IPS-NIHi7 (cell line): ENCODE results near the gene CHMP6.

ENCODE experiments used
- DNase-seq: peaks from one replicate; pipeline ENCODE4 v3.0.0; 2012; ENCODE audit warnings: mixed read lengths; ENCODE audit errors: extremely low spot score

The CHMP6 gene

GRCh38 chr17:80956321-80957190 is 35.1 kb upstream of the CHMP6 start:
- DNase-seq: no peak

DNA sequence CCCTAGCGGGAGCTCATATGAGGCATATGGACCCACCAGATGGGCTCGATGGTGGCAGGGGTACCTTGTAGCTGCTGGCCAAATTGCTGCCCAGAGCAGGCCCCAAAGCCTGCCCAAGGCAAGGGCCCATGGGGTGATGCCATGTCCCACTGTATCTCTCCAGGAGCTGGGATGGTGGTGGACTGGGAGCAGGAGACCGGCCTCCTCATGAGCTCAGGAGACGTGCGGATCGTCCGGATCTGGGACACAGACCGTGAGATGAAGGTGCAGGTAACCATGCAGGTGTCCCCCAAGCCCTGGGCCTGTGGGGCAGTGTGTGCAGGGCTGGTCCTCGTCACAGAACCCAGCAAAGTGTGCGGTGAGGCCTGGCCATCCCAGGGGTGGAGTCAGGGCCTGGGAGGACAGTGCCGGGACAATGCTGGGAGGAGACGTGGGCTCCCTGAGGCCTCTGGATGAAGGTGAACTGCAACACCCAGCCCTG is 34.1 kb upstream of the CHMP6 start:
- DNase-seq: no peak

DNA sequence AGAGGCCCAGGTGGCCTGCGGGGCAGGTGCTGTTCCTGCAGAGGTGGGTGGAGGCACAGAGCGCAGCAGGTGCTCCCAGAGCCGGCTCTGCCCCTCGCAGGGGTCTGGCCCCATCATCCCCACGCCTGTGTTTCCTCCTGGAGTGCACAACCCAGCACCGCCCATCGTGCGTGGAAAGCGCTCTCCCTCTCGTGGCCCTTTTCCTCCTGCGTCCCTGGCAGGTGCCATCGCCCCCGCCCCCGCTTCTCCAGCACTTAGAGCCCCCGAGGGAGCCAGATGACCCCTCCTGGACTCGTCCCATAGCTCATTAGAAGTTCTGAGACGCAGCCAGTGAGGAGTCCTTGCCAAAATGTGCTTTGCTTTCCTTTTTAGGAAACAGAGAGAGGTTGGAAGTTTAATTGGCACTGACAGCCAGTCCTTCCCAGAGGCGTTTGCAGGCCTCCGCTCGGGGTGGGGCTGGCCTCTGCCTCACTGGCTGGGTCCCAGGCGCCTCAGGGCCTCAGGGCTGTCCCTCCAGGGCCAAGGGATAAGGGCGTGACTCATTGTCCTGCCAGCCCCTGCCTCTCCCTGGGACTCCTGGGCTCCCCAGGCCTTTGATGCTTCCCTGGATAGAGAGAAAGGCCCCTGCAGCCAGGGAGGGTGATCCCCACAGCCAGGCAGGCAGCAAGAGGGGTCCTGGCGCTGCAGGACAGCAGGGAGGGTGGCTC is 32.2 kb upstream of the CHMP6 start:
- DNase-seq: no peak

- no peak for DNase-seq
Observed at GRCh38 chr17:80960037-80960796, 31.4 kb upstream of the CHMP6 start.

DNA sequence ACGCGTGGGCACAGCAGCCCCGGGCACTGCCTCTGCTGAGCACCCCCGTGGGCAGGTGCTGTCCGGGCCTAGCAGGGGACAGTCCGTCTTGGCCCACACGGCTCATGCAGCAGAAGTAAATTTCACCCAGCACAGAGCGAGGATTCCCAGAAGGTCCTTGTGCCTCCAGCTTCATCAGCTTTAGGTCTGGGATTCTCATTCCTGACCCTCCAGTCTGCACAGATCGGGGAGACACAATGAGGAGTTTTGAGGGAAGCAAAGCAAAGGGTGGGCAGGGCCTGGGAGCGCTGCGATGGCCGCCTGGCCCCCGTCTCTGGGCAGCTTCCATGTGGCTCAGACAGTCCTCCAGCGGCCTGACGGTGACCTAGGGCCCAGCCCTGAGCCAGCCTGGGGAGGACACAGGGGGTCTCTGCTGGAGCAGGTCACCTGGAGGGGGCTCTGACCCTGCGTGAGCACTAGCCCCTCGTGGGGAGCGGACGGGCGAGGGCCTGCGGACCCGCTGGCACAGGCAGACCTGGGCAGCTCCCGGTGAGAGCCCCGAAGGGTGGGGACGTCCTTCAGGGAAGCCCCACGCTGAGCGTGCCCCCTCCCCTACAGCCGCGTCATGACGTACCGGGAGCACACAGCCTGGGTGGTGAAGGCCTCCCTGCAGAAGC is 30.7 kb upstream of the CHMP6 start:
- DNase-seq: no peak

DNA sequence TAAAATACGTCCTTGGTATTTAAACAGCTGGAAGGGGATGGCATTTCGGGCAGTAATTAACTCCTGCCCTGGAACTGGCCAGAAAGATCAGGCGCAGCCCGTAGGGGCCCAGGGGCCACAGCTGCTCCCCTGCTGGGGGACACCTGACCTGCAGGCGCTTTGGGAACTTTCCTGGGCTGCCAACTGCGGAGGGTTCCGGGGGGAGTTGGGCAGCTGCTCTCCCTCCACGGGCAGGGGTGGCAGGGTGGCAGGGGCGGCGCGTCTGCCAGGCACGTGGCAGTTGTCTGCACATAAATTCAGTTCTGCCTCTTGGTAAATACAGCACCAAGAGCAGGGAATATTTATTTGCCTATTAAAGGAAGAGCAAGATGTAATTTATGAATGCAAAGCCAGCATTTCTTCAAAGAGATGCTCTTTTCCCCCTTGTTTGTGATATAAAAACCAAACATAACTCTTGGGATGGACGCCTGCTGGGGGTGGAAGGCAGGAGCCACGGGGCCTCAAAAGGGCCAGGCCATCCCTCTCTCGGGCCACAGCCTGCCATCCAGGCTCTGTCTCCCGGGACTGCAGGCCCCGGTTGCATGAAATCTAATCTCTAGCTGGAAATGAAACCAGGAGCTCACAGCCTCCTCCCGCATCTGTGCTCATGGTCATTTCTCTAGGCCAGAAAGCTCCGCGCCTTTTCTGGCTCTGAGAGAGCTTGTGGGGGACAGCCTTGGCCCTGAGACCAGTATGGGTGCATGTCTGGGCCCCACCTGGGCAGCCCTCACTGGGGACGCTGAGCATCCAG is 29.9 kb upstream of the CHMP6 start:
- DNase-seq: no peak

GRCh38 chr17:80962356-80963329 is 29.0 kb upstream of the CHMP6 start:
- no peak for DNase-seq

- no peak for DNase-seq
Observed at GRCh38 chr17:80963812-80964543, 27.7 kb upstream of the CHMP6 start.

GRCh38 chr17:80964544-80964856 is 27.1 kb upstream of the CHMP6 start:
- no peak for DNase-seq

GRCh38 chr17:80964859-80965580 is 26.6 kb upstream of the CHMP6 start:
- no peak for DNase-seq

GRCh38 chr17:80965606-80966005 is 26.0 kb upstream of the CHMP6 start:
- no peak for DNase-seq

- DNase-seq: no peak
Observed at GRCh38 chr17:80967404-80967872, 24.2 kb upstream of the CHMP6 start.

DNA sequence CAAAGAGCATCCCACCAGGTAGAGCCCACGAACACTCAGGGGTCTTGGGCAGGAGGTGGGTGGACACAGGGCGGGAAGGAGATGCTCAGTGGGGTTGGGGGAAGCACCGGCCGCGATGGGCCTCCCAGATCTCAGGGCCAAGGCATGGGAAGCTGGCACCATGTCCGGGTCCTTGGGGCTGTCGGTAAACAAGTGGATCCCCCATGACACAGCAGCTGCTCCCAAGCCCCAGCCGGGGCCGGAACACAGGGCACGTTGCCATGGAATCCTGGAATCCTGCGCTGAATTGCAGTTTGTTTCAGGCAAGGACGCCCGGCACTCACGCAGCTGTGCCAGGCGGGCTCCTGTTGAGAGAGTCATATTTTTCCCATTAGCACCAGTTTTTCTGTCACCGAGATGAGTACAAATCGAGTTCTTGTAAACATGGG is 23.0 kb upstream of the CHMP6 start:
- no peak for DNase-seq

DNA sequence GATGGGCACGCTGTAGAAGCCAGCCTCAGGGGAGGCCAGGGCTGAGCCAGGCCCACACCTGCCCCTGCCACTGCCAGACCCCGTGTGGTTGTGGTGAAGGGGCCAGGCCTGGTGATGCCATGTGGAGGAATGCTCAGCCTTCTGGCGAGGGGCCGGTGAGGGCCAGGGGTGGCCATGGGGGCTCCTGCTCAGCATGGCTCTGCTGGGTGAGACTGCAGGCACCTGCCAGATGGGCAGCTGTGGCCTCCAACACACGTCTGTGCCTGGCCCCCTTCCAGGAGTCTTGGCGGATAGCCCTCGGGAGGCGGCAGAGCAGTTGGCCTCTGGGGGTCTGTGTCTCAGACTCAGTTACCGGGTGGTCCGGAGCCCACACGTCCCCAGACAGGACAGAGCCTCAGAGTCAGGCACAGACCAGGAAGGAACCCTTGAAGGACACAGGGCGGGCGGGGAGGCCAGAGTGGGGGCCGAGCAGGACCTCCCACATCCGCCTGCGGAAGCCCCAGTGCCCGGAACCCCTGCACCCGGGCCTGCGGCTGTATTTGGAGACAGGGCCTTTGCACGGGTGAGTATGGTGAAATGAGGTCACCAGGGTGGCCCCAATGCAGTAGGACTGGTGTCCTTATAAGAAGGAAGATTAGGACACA is 22.5 kb upstream of the CHMP6 start:
- DNase-seq: no peak

- no peak for DNase-seq
Observed at GRCh38 chr17:80969674-80970043, 22.0 kb upstream of the CHMP6 start.

DNA sequence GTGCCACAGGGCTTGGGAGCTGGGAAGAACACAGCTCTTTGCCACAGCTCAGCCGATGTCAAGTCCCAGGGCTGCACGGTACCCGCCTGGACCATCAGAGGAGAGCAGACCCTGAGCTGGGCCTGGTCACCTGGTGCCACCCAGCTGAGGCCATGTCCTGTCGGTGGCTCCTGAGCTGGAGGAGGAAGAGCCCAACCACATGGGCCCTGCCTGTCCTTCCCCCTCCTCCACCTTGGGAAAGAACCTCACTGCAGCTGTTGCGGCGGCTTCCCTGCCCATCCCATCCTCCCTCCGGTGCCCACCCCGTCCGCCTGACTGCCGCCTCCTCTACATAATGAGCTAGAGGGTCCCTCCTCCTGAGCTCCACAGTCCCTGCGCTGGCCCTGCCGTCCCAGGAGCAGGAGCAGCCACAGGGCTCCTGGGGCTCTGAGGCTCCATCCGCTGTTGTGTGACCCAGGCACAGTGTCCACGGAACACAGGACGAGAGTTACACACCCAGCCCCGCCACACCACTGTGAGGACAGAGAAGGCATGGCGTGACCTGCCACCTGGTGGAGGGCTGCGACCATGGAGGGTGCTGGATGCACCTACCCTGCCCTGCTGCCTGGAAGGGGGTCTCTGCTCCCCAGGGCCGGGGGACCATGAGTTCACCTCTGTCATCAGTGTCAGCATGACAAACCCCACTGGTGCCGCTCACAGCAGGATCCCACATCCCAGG is 21.4 kb upstream of the CHMP6 start:
- peak; percentile 59 for DNase-seq
